K562 treated with DMSO at 1 percent for 4 hours (cell line): ENCODE measurements around the gene MOB2. TPM values are rescaled to one million over a fixed set of nuclear protein-coding genes. Genes with fewer than 3 reads are reported as not detected.

ENCODE experiments used
- total RNA-seq: library from RNA; unstranded; fragments of 300-600 nt; gene quantifications from 2 replicates; pipeline ENCODE4 v1.2.3, GENCODE V29; 2022; ENCODE audit not compliant: insufficient read depth

MOB2 gene
- 35.3 and 42.1 TPM in 2 replicates for total RNA-seq

GRCh38 chr11:1486054-1486825, at the start of gene MOB2:
MOB2 (minus strand) TSS chr11:1486779; CDS start chr11:1486556, 223 bp downstream.

Other genes with a start within 250 kb of the MOB2 start
- gene TOLLIP, start 177.1 kb downstream of the MOB2 start, total RNA-seq: 37.9 and 41.7 TPM in 2 replicates
- gene BRSK2, start 96.8 kb downstream of the MOB2 start, total RNA-seq: not detected in 2 replicates
- 0.69 and 1.3 TPM in 2 replicates for gene DUSP8, start 85.5 kb upstream of the MOB2 start, total RNA-seq
- not detected in 2 replicates for gene KRTAP5-1, start 98.5 kb upstream of the MOB2 start, total RNA-seq
- not detected in 2 replicates for gene KRTAP5-2, start 111.5 kb upstream of the MOB2 start, total RNA-seq
- not detected in 2 replicates for gene KRTAP5-3, start 121.7 kb upstream of the MOB2 start, total RNA-seq
- gene KRTAP5-4, start 135.4 kb upstream of the MOB2 start, total RNA-seq: not detected in 2 replicates
- gene KRTAP5-5, start 143.0 kb upstream of the MOB2 start, total RNA-seq: not detected in 2 replicates
- not detected in 2 replicates for gene KRTAP5-6, start 210.4 kb upstream of the MOB2 start, total RNA-seq